DND-41 (cell line): ENCODE results near the gene BRSK2.

Experiments
- CTCF ChIP-seq: IDR thresholded peaks from 2 replicates; pipeline ENCODE4 v1.5.1; 2012; ENCODE audit warnings: borderline replicate concordance, low read length, moderate library complexity, mild to moderate bottlenecking; ENCODE audit not compliant: poor library complexity, severe bottlenecking; ENCODE audit errors: extremely low read depth
- EZH2 ChIP-seq: IDR thresholded peaks from 3 replicates; pipeline ENCODE4 v1.6.1; 2012; ENCODE audit warnings: borderline replicate concordance, low read depth, mild to moderate bottlenecking, moderate library complexity, low read length, inconsistent platforms; ENCODE audit not compliant: severe bottlenecking

GRCh38 chr11:1473011-1473628 lies 83.4 kb downstream of the BRSK2 start:
- TF ChIP-seq CTCF (no peak), EZH2 (no peak)
